Right lobe of liver (tissue), 6 donors: Measurements from ENCODE around the gene SPATA25. TPM values are rescaled to one million over a fixed set of nuclear protein-coding genes. Genes with fewer than 3 reads are reported as not detected.

Source experiments
- ATAC-seq, 4 donors: fragments of 200-7000 bp; cut with Tn5 transposase; one replicate each; pipeline ENCODE4 v1.9.1; 2020; ENCODE audit warnings: mild to moderate bottlenecking in 4 of 4, moderate library complexity in 4 of 4
- DNase-seq, 3 donors: peaks; one replicate each; pipeline ENCODE4 v3.0.0-alpha.2; 2020
- H3K27ac ChIP-seq, 3 donors: fragments of 200-600 bp; one replicate each; pipeline ENCODE4 v1.8.0; 2022
- H3K27me3 ChIP-seq, 2 donors: fragments of 200-600 bp; one replicate each; pipeline ENCODE4 v1.8.0; 2022
- H3K36me3 ChIP-seq, 4 donors: fragments of 200-600 bp; sonication (generic) in 1 of 4; one replicate each; pipeline versions ENCODE4 v1.5.1 to v1.8.0; 2017 to 2022; ENCODE audit warnings: control low read depth in 1 of 4
- H3K4me1 ChIP-seq, 4 donors: fragments of 200-600 bp; sonication (generic) in 1 of 4; one replicate each; pipeline versions ENCODE4 v1.5.1 to v1.8.0; 2017 to 2022; ENCODE audit warnings: control low read depth in 1 of 4
- H3K4me3 ChIP-seq, 3 donors: fragments of 200-600 bp; one replicate each; pipeline ENCODE4 v1.8.0; 2022
- H3K9me3 ChIP-seq, 4 donors: fragments of 200-600 bp; sonication (generic) in 1 of 4; one replicate each; pipeline versions ENCODE4 v1.5.1 to v1.8.0; 2017 to 2022; ENCODE audit warnings: control low read depth in 1 of 4
- POLR2A ChIP-seq: fragments of 450-650 bp; IDR thresholded peaks from one replicate; pipeline ENCODE4 v1.6.1; 2017; ENCODE audit warnings: antibody characterized with exemption, mild to moderate bottlenecking
- WGBS: methylation state at CpG from one replicate; pipeline ENCODE4 v1.1.6; 2018; ENCODE audit warnings: low coverage, low lambda C conversion rate; ENCODE audit not compliant: insufficient coverage; ENCODE audit errors: missing lambda C conversion rate; 5-methylcytosine and 5-hydroxymethylcytosine counted together
- intact Hi-C, 2 donors: fragments of 100-400 bp; cut with DNase I; formaldehyde crosslinking; loops; one replicate each; pipeline versions ENCODE4 v1.11.2 to v1.14.1; 2022
- total RNA-seq, 6 experiments: library from RNA; depleted of rRNA in 2 of 6; stranded (reverse); fragments of >200 nt in 2 of 6; fragmentation: NEBNext Ultra II Directional in 3 of 6; extraction: Animal tissue kit (Norgen Biotek cat#: 25700) in 3 of 6; gene quantifications; one replicate each; pipeline versions ENCODE4 v1.1.0 to v1.2.4, GENCODE V29; 2016 to 2023
- TF ChIP-seq, protein P1 (sequence below), 4 donors: fragments of 200-600 bp in 3 of 4; fragments of 450-650 bp in 1 of 4; IDR thresholded peaks; one replicate each; pipeline versions ENCODE4 v1.5.1 to v1.8.0; 2016 to 2022; ENCODE audit warnings: antibody characterized with exemption in 4 of 4, mild to moderate bottlenecking in 2 of 4
- donor health status: DM: no; HTN: yes; CAD: no.
- donor health status: DM: no; HTN: no; CAD: no.
- donor health status: DM: no; HTN: no; CAD: no.
- donor health status: DM: no; HTN: yes; CAD: no.
- donor health status: DM: no; HTN: yes; CAD: no.

SPATA25 gene
- total RNA-seq, 6 experiments from 2014 or later = 0.50 to 3.2 (median 2.0) TPM

DNA sequence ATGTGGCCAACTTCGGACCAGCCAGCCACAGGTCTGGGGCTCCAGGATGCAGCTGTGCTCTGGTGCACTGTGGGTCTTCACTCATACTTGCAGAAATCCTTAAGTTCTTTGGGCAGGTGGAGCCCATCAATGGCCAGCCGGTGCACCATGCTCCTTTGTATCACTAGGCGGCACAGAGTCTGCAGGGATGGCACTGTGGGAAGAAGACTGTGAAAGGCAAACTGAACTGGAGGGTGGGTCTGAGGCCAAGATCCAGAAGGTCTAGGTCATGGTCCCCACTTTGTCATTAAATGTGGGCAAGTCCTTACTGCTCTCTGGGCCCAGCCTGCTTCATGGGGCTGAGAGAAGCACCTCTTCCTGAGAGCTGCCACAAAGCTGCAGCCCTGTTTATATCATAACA, 1.3 kb upstream of the SPATA25 start:
- Histone ChIP-seq H3K9me3 (no peaks in the 10 kb centered on the region), H3K4me1 (peaks cover 0 to 38% (median 6%) of the 10 kb centered on the region in 4 donors), H3K27me3 (no peaks in the 10 kb centered on the region), H3K36me3 (peaks cover 0 to 9% (median under 1%) of the 10 kb centered on the region in 4 donors), H3K4me3 (no peak overlapping the region), H3K27ac (no peak overlapping the region)
- DNase-seq (no peak), ATAC-seq (no peak)
- WGBS = no CpG with 5 or more reads among the region's 3 CpGs
- intact Hi-C loops = loop anchor here in 1 of 2 donors (10.0 kb wide), 1 partner anchor 76 kb away; no protein-coding TSS in a partner anchor
- TF ChIP-seq, protein P1, sequence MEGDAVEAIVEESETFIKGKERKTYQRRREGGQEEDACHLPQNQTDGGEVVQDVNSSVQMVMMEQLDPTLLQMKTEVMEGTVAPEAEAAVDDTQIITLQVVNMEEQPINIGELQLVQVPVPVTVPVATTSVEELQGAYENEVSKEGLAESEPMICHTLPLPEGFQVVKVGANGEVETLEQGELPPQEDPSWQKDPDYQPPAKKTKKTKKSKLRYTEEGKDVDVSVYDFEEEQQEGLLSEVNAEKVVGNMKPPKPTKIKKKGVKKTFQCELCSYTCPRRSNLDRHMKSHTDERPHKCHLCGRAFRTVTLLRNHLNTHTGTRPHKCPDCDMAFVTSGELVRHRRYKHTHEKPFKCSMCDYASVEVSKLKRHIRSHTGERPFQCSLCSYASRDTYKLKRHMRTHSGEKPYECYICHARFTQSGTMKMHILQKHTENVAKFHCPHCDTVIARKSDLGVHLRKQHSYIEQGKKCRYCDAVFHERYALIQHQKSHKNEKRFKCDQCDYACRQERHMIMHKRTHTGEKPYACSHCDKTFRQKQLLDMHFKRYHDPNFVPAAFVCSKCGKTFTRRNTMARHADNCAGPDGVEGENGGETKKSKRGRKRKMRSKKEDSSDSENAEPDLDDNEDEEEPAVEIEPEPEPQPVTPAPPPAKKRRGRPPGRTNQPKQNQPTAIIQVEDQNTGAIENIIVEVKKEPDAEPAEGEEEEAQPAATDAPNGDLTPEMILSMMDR (IDR thresholded peaks at IDR 0.05) = no peak
- TF ChIP-seq POLR2A = no peak

DNA sequence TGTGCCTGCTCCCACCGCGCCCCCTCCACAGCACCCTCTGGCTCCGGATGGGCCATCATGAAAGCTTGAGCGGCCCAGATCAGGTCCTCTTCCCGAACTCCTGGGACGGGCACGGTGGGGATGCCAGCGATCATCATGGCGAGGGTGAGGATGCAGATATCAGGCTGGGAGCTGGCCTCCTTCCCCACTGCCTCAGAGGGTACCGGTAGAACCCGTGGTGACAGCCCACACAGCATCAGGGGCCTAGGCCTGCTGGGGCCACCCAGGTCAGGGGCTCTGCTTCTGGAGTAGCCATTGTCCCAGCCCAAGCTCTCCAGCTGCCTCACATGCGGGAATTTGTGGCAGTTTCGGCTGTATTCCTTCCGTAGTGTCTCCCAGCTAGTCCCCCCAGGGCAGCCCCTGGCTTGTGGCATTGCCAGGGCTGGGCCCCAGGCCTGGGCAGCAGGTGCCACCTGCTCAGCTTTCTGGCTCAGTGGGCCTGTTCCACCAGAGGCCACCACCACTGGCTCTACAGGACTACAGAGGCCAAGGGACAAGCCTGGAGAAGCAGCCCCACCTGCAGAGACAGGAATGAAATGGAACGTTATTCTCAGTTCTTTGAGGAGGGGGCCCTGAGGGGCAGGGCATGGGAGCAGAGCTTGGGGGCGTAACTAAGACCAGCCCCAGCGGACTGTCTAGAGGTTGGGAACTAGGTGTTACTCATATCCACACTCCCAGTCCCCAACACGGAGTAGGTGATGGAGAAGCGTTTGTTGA, 654 bp downstream of the SPATA25 start:
- Histone ChIP-seq H3K4me3 (no peak overlapping the region), H3K9me3 (no peaks in the 10 kb centered on the region), H3K36me3 (peaks cover 0 to 14% (median 0%) of the 10 kb centered on the region in 4 donors), H3K4me1 (peaks cover 0 to 27% (median 7%) of the 10 kb centered on the region in 4 donors), H3K27me3 (no peaks in the 10 kb centered on the region), H3K27ac (no peak overlapping the region)
- intact Hi-C loops = loop anchor here in 1 of 2 donors (10.0 kb wide), 1 partner anchor 78 kb away; no protein-coding TSS in a partner anchor
- TF ChIP-seq, protein P1 (IDR thresholded peaks at IDR 0.05) = no peak
- TF ChIP-seq POLR2A = no peak
- whole genome bisulfite sequencing = 84% methylated on average over 6 of the region's 19 CpGs
- no peak for ATAC-seq
- DNase-seq = no peak

DNA sequence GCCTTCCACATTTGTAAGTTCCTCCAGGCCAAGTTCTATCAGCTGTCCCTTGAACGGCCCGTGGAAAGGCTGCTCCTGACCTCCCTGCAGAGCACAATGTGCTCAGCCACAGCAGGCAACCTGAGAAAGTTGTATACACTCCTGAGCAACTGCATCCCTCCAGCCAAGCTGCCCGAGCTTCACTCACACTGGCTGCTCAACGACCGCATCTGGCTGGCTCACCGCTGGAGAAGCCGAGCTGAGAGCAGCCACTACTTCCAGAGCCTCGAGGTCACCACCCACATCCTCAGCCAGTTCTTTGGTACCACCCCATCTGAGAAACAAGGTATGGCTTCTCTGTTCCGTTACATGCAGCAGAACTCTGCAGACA, 4.3 kb downstream of the SPATA25 start:
- no peaks in the 10 kb centered on the region for H3K9me3 ChIP-seq
- H3K27me3 ChIP-seq = no peaks in the 10 kb centered on the region
- peaks cover 0 to 19% (median 0%) of the 10 kb centered on the region in 4 donors for H3K36me3 ChIP-seq
- intact Hi-C loops = loop anchor here in 1 of 2 donors (10.0 kb wide), 1 partner anchor 82 kb away; no protein-coding TSS in a partner anchor
- TF ChIP-seq POLR2A = no peak
- TF ChIP-seq, protein P1 (IDR thresholded peaks at IDR 0.05) = no peak
- no peak for ATAC-seq
- WGBS = 20% methylated on average over 2 of the region's 9 CpGs
- peaks cover 0 to 12% (median 4%) of the 10 kb centered on the region in 4 donors for H3K4me1 ChIP-seq
- H3K27ac ChIP-seq = no peak overlapping the region
- no peak for DNase-seq
- no peak overlapping the region for H3K4me3 ChIP-seq

DNA sequence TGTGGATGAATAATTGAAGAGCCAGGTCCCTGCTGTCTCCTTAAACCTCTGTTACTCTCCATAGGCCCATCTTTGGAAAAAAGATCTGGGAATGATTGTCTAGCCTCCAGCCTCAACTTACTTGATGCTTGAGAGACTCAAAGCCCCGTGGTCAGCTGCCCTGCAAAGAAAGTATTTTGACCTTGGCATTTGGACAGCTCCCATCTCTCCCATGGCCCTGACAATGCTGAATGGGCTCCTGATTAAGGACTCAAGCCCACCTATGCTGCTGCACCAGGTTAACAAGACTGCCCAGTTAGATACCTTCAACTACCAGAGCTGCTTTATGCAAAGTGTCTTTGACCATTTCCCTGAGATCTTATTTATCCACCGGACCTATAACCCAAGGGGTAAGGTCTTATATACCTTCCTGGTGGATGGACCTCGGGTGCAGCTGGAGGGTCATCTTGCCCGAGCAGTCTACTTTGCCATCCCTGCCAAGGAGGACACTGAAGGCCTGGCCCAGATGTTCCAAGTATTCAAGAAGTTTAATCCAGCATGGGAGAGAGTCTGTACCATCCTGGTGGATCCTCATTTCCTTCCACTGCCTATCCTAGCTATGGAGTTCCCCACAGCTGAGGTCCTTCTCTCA, 4.8 kb downstream of the SPATA25 start:
- H3K27me3 ChIP-seq = no peaks in the 10 kb centered on the region
- no peak overlapping the region for H3K27ac ChIP-seq
- no peak for DNase-seq
- no peak for TF ChIP-seq POLR2A
- TF ChIP-seq, protein P1 (IDR thresholded peaks at IDR 0.05) = no peak
- H3K9me3 ChIP-seq = no peaks in the 10 kb centered on the region
- intact Hi-C loops = loop anchor here in 1 of 2 donors (10.0 kb wide), 1 partner anchor 82 kb away; no protein-coding TSS in a partner anchor
- peaks cover 0 to 24% (median 0%) of the 10 kb centered on the region in 4 donors for H3K36me3 ChIP-seq
- no peak overlapping the region for H3K4me3 ChIP-seq
- peaks cover 0 to 12% (median 4%) of the 10 kb centered on the region in 4 donors for H3K4me1 ChIP-seq
- ATAC-seq = no peak
- 84% methylated on average over 4 of the region's 4 CpGs for WGBS
